GM23338 (cell line): ENCODE measurements around the gene PLA2G6. TPM values are rescaled to one million over a fixed set of nuclear protein-coding genes. Genes with fewer than 3 reads are reported as not detected.

Experiments
- ATAC-seq: fragments of 200-7000 bp; cut with Tn5 transposase; 3 replicates; pipeline ENCODE4 v1.9.1; 2020
- DNase-seq: peaks from one replicate; pipeline ENCODE4 v3.0.0-alpha.2; 2015; ENCODE audit warnings: low spot score
- H2AFZ ChIP-seq: fragments of 200-600 bp; sonication (generic); 2 replicates; pipeline ENCODE4 v1.8.0; 2016; ENCODE audit warnings: antibody characterized with exemption, mild to moderate bottlenecking, moderate library complexity
- H3F3A ChIP-seq: fragments of 200-600 bp; sonication (generic); replicated peaks from 2 replicates; pipeline ENCODE4 v1.8.0; 2017; ENCODE audit warnings: antibody characterized with exemption, mixed run types, low read depth
- H3K27ac ChIP-seq: fragments of 200-600 bp; sonication (generic); 2 replicates; pipeline ENCODE4 v1.6.1; 2016; ENCODE audit warnings: low read depth
- H3K27me3 ChIP-seq: fragments of 200-600 bp; sonication (generic); 2 replicates; pipeline ENCODE4 v1.8.0; 2016; ENCODE audit warnings: mild to moderate bottlenecking, mixed run types, moderate library complexity; ENCODE audit not compliant: insufficient read depth
- H3K36me3 ChIP-seq: fragments of 200-600 bp; sonication (generic); 2 replicates; pipeline ENCODE4 v1.8.0; 2016; ENCODE audit warnings: mild to moderate bottlenecking; ENCODE audit not compliant: insufficient read depth
- H3K4me1 ChIP-seq: fragments of 200-600 bp; sonication (generic); 2 replicates; pipeline ENCODE4 v1.8.0; 2016; ENCODE audit warnings: mild to moderate bottlenecking, moderate library complexity; ENCODE audit not compliant: insufficient read depth
- H3K4me2 ChIP-seq: fragments of 200-600 bp; sonication (generic); 2 replicates; pipeline ENCODE4 v1.7.1; 2017; ENCODE audit warnings: mixed run types
- H3K4me3 ChIP-seq: fragments of 200-600 bp; sonication (generic); 2 replicates; pipeline ENCODE4 v1.6.1; 2016; ENCODE audit warnings: mixed run types
- H3K79me2 ChIP-seq: fragments of 200-600 bp; sonication (generic); replicated peaks from 2 replicates; pipeline ENCODE4 v1.8.0; 2017; ENCODE audit warnings: mild to moderate bottlenecking; ENCODE audit not compliant: insufficient read depth
- H3K9me2 ChIP-seq: fragments of 200-600 bp; sonication (generic); 2 replicates; pipeline ENCODE4 v1.8.0; 2017; ENCODE audit not compliant: insufficient read depth
- H4K20me1 ChIP-seq: fragments of 200-600 bp; sonication (generic); replicated peaks from 2 replicates; pipeline ENCODE4 v1.8.0; 2017; ENCODE audit warnings: mild to moderate bottlenecking; ENCODE audit not compliant: insufficient read depth
- H3K27ac Mint-ChIP-seq: 2 replicates; pipeline ENCODE4 v1.8.0; 2020; ENCODE audit warnings: inconsistent platforms, mild to moderate bottlenecking, moderate library complexity, mixed read lengths
- H3K27me3 Mint-ChIP-seq: 3 replicates; pipeline ENCODE4 v1.8.0; 2022; ENCODE audit warnings: low read depth, mild to moderate bottlenecking, moderate library complexity, mixed read lengths, inconsistent platforms; ENCODE audit not compliant: insufficient read depth, poor library complexity
- H3K36me3 Mint-ChIP-seq: 3 replicates; pipeline ENCODE4 v1.8.0; 2021; ENCODE audit warnings: low read depth, mild to moderate bottlenecking, inconsistent platforms, moderate library complexity, mixed read lengths
- H3K4me1 Mint-ChIP-seq: 3 replicates; pipeline ENCODE4 v1.8.0; 2020; ENCODE audit warnings: mild to moderate bottlenecking, inconsistent platforms, mixed read lengths
- H3K4me3 Mint-ChIP-seq: 3 replicates; pipeline ENCODE4 v1.8.0; 2021; ENCODE audit warnings: moderate library complexity, mild to moderate bottlenecking, inconsistent platforms, mixed read lengths
- H3K9me3 Mint-ChIP-seq: 3 replicates; pipeline ENCODE4 v1.8.0; 2020; ENCODE audit warnings: moderate library complexity, mild to moderate bottlenecking, inconsistent platforms, mixed read lengths
- CREB1 ChIP-seq: fragments of 250-450 bp; sonication (Bioruptor Pico); IDR thresholded peaks from 2 replicates; pipeline ENCODE4 v1.5.0; 2020; ENCODE audit warnings: low read depth, mild to moderate bottlenecking, moderate library complexity
- ETS1 ChIP-seq: IDR thresholded peaks from 2 replicates; pipeline ENCODE4 v1.6.1; 2016; ENCODE audit warnings: antibody characterized with exemption
- EZH2 ChIP-seq: fragments of 200-600 bp; sonication (generic); IDR thresholded peaks from one replicate; pipeline ENCODE4 v1.8.0; 2017; ENCODE audit warnings: antibody characterized with exemption, mild to moderate bottlenecking, low read depth; ENCODE audit not compliant: unreplicated experiment
- EZH2phosphoT487 ChIP-seq: fragments of 200-600 bp; sonication (generic); IDR thresholded peaks from one replicate; pipeline ENCODE4 v1.8.1; 2018; ENCODE audit warnings: antibody characterized with exemption; ENCODE audit not compliant: unreplicated experiment
- NANOG ChIP-seq: IDR thresholded peaks from 2 replicates; pipeline ENCODE4 v1.6.1; 2016; ENCODE audit warnings: antibody characterized with exemption, borderline replicate concordance
- POLR2AphosphoS5 ChIP-seq: IDR thresholded peaks from 2 replicates; pipeline ENCODE4 v1.6.1; 2016; ENCODE audit warnings: antibody characterized with exemption, low read depth
- STAT1 ChIP-seq: IDR thresholded peaks from one replicate; pipeline ENCODE4 v1.6.1; 2016; ENCODE audit warnings: antibody characterized with exemption; ENCODE audit not compliant: unreplicated experiment
- ZNF114 ChIP-seq: fragments of 250-450 bp; sonication (Bioruptor Pico); IDR thresholded peaks from 2 replicates; pipeline ENCODE4 v1.5.0; 2020; ENCODE audit warnings: mild to moderate bottlenecking, moderate library complexity
- ZNF331 ChIP-seq: fragments of 250-450 bp; sonication (Bioruptor Pico); IDR thresholded peaks from 2 replicates; pipeline ENCODE4 v1.5.0; 2020; ENCODE audit warnings: low read depth, mild to moderate bottlenecking, moderate library complexity
- polyA plus RNA-seq: library from polyadenylated mRNA; unstranded; fragments of >200 nt; fragmentation: Nextera tagmentation; extraction: Ambion mirVana; gene quantifications from 2 replicates; pipeline ENCODE4 v1.2.1, GENCODE V29; 2016
- total RNA-seq: library from RNA; depleted of rRNA; stranded (reverse); fragments of >200 nt; shearing (Covaris generic); gene quantifications from 2 replicates; pipeline ENCODE4 v1.2.3, GENCODE V29; 2014
- TF ChIP-seq, protein P1 (sequence below), 2 experiments: fragments of 200-600 bp in 1 of 2; sonication (generic) in 1 of 2; conservative IDR thresholded peaks; 2 replicates each; pipeline versions ENCODE4 v1.5.1 to v1.6.1; 2016 to 2017; ENCODE audit warnings: antibody characterized with exemption in 2 of 2, low read depth in 2 of 2, mild to moderate bottlenecking in 2 of 2, moderate library complexity in 1 of 2
- TF ChIP-seq, protein P2 (sequence below): IDR thresholded peaks from one replicate; pipeline ENCODE4 v1.6.1; 2018; ENCODE audit warnings: antibody characterized with exemption; ENCODE audit not compliant: unreplicated experiment

The PLA2G6 gene
- total and polyA plus RNA-seq, 2 experiments from 2014 or later, result 4.5 to 12.6 TPM

GRCh38 chr22:38097557-38098409 is 83.8 kb downstream of the PLA2G6 start:
- Histone ChIP-seq H3K4me3 (peak overlapping the region; percentile 64), H2AFZ (peak overlapping the region; percentile 94)

DNA sequence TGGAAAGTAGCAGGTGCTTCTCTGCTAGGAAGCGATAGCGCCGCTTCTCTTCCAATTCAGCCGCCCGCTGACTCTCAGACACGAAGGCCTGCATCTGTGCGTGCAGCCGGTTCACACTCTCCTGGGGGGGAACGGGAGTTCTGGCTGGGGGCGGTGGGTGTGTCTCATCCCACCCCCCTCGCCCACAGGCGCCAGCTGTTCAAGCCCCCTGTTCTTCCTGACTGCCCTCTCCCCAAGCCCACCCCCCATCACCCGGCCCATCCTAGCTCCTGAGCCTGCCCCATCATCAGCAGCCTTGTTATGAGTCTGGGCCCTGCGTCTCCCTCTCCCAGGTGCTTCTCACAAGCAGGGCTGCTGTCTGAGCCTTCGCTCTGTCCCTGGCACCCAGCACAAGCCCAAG is 84.6 kb downstream of the PLA2G6 start:
- Histone ChIP-seq H3K4me2 (peak overlapping the region; percentile 94), H3F3A (0 out of 2 replicates have a peak, but pooled peaks cover 5% of the 10 kb centered on the region), H3K9me2 (no peaks in the 10 kb centered on the region), H2AFZ (peak overlapping the region; percentile 94), H3K27ac (peak overlapping the region; percentile 87; the same call in 1 of the 2 replicates), H3K27me3 (no peaks in the 10 kb centered on the region), H3K4me3 (peak overlapping the region; percentile 64), H3K36me3 (no peaks in the 10 kb centered on the region), H4K20me1 (no peaks in the 10 kb centered on the region), H3K79me2 (no peaks in the 10 kb centered on the region; the same call in 1 of the 2 replicates), H3K4me1 (peaks cover 15% of the 10 kb centered on the region; the same call in 1 of the 2 replicates)
- Mint-ChIP-seq H3K27me3 (peaks cover 12% of the 10 kb centered on the region), H3K4me1 (peaks cover 15% of the 10 kb centered on the region), H3K27ac (no peak overlapping the region), H3K36me3 (peaks cover 6% of the 10 kb centered on the region; the same call in 1 of the 3 replicates), H3K4me3 (peak overlapping the region; percentile 77), H3K9me3 (no peaks in the 10 kb centered on the region; the same call in 2 of the 3 replicates)
- DNase-seq (peak; percentile 70), ATAC-seq (peak; percentile 74)
- TF ChIP-seq ZNF331 (no peak), CREB1 (CRISPR knock-in tag) (no peak), NANOG (no peak), ETS1 (no peak), STAT1 (no peak), EZH2phosphoT487 (no peak), ZNF114 (CRISPR knock-in tag) (no peak), EZH2 (no peak), POLR2AphosphoS5 (no peak)
- TF ChIP-seq, protein P1, sequence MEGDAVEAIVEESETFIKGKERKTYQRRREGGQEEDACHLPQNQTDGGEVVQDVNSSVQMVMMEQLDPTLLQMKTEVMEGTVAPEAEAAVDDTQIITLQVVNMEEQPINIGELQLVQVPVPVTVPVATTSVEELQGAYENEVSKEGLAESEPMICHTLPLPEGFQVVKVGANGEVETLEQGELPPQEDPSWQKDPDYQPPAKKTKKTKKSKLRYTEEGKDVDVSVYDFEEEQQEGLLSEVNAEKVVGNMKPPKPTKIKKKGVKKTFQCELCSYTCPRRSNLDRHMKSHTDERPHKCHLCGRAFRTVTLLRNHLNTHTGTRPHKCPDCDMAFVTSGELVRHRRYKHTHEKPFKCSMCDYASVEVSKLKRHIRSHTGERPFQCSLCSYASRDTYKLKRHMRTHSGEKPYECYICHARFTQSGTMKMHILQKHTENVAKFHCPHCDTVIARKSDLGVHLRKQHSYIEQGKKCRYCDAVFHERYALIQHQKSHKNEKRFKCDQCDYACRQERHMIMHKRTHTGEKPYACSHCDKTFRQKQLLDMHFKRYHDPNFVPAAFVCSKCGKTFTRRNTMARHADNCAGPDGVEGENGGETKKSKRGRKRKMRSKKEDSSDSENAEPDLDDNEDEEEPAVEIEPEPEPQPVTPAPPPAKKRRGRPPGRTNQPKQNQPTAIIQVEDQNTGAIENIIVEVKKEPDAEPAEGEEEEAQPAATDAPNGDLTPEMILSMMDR (conservative IDR thresholded peaks at IDR 0.05; ENCODE audit: low read depth in 2 of 2), result no peak
- TF ChIP-seq, protein P2, sequence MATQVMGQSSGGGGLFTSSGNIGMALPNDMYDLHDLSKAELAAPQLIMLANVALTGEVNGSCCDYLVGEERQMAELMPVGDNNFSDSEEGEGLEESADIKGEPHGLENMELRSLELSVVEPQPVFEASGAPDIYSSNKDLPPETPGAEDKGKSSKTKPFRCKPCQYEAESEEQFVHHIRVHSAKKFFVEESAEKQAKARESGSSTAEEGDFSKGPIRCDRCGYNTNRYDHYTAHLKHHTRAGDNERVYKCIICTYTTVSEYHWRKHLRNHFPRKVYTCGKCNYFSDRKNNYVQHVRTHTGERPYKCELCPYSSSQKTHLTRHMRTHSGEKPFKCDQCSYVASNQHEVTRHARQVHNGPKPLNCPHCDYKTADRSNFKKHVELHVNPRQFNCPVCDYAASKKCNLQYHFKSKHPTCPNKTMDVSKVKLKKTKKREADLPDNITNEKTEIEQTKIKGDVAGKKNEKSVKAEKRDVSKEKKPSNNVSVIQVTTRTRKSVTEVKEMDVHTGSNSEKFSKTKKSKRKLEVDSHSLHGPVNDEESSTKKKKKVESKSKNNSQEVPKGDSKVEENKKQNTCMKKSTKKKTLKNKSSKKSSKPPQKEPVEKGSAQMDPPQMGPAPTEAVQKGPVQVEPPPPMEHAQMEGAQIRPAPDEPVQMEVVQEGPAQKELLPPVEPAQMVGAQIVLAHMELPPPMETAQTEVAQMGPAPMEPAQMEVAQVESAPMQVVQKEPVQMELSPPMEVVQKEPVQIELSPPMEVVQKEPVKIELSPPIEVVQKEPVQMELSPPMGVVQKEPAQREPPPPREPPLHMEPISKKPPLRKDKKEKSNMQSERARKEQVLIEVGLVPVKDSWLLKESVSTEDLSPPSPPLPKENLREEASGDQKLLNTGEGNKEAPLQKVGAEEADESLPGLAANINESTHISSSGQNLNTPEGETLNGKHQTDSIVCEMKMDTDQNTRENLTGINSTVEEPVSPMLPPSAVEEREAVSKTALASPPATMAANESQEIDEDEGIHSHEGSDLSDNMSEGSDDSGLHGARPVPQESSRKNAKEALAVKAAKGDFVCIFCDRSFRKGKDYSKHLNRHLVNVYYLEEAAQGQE, result no peak

More at GRCh38 chr22:38097557-38098409, 83.8 kb downstream of the PLA2G6 start:
- Histone ChIP-seq H3K27me3 (no peaks in the 10 kb centered on the region), H3K4me2 (peak overlapping the region; percentile 94), H3F3A (0 out of 2 replicates have a peak, but pooled peaks cover 5% of the 10 kb centered on the region), H3K27ac (peak overlapping the region; percentile 87; the same call in 1 of the 2 replicates), H3K9me2 (no peaks in the 10 kb centered on the region), H3K79me2 (no peaks in the 10 kb centered on the region; the same call in 1 of the 2 replicates), H3K36me3 (no peaks in the 10 kb centered on the region), H4K20me1 (no peaks in the 10 kb centered on the region), H3K4me1 (peaks cover 15% of the 10 kb centered on the region; the same call in 1 of the 2 replicates)
- H3K27ac Mint-ChIP-seq, result no peak overlapping the region
- ATAC-seq (peak; percentile 94), DNase-seq (peak; percentile 94)
- no peak for TF ChIP-seq ZNF114 (CRISPR knock-in tag)
- peak; percentile 76 for TF ChIP-seq POLR2AphosphoS5
- TF ChIP-seq, protein P1 (conservative IDR thresholded peaks at IDR 0.05; ENCODE audit: low read depth in 2 of 2), result peak; percentile 73 to 85
- peaks cover 10% of the 10 kb centered on the region for H3K27me3 Mint-ChIP-seq
- peaks cover 6% of the 10 kb centered on the region; the same call in 1 of the 3 replicates for H3K36me3 Mint-ChIP-seq
- peaks cover 15% of the 10 kb centered on the region for H3K4me1 Mint-ChIP-seq
- H3K4me3 Mint-ChIP-seq, result peak overlapping the region; percentile 77
- H3K9me3 Mint-ChIP-seq, result no peaks in the 10 kb centered on the region; the same call in 2 of the 3 replicates
